ENCODE results near the gene TRIM9.

Gene TRIM9

DNA sequence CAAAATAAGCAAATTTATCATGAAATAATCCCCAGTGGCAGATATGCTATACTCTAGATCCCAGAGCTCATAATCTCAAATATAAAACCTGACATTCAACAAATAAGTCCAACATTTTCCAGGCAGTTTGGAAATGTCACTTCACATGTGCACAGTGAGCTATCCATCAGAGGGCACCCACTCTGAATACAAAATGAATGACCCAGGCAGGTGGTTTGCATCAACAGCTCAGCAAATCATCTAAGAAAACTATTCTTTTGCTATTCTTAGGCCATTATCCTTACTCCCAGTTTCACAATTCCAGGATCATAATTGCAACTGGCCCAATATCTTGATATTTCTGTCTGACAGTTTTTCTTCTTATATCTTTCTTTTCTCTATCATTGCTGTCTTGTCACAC is 38.5 kb downstream of the TRIM9 start:
- no peak for DNase-seq (ENCODE audit: low read depth)

GRCh38 chr14:51053157-51053556 is 41.7 kb downstream of the TRIM9 start:
- DNase-seq (ENCODE audit: low read depth) = no peak

DNA sequence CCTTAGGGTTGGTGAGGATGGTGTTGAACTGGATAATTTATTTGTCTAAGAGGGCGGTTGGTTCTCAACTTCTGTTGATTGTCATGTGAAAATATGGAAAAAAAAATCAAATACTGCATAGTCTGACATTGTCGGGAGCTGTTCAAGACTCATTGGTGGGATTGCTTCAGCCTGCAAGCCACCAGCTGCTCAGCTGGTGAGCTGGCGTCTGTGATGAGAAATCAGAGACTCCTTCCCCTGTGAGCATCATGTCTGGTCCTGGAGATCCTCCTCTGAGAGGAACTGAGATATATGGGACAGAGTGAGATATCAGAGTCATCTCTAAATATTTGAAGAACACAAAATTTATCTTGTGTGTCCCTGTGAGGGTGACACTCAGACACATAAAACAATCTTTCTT is 49.9 kb downstream of the TRIM9 start:
- no peak for DNase-seq (ENCODE audit: low read depth)

DNA sequence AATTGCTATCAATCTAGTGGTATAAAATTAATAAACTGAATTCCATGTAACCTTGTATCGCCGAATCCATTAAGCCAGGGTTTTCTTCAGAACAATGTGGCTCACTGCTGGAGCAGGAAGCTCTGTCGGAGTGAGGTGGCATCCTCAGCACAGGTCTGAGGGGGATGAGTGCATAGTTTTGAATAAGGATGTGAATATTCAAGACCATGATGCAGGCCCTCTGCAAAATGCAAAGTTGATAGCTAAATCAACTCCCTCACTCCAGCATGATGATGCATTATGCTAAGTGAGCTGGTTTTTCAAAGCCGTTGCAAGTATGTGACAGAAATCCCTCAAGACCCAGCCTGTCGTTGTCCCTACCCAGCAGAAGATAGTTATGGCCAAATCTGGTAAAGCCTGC is 53.0 kb downstream of the TRIM9 start:
- DNase-seq (ENCODE audit: low read depth) = no peak

GRCh38 chr14:51041108-51041531 is 53.8 kb downstream of the TRIM9 start:
- no peak for DNase-seq (ENCODE audit: low read depth)

DNA sequence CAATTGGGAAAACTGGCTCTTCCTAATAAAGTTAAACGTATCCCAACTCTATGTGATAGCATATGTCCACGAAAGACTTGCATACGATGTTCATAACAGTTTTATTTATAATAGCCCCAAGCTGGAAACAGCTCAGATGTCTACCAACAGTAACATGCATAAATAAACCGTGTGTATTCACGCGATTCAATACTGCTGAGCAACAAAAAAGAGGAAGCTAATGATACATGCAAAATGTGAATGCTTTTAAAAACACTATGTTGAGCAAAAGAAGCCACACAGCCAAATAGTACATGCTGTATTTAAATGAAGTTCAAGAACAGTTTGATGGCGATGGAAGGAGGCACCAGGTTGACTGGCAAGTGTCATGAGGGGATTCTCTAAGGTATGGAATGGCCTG is 55.7 kb downstream of the TRIM9 start:
- no peak for DNase-seq (ENCODE audit: low read depth)

DNA sequence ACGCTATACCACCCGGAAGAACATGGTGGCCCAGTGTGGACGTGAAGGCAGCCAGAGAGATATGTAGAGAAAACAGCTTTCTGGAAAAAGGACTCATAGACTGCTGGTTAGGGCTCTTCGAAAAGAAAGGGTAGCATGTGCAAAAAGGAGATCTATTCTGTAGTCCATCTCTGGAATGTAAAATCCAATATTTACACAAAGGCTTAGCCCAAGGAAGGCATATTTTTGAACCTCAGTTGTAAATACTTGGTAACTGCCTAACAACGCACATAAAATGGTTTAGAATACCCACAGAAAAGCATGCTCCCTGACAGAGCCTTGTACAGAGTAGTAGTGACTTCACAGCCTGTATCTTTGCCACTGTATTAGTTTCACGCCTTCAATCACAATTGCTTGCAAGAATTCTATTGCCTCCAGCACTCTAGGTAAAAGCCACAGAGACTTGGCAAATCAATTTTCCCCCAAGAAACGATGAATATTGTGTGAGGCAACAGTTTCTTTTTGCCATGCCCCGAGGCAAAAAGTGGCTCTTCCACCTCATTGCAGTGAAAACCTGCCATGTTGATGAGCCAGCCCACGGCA is 59.2 kb downstream of the TRIM9 start:
- no peak for DNase-seq (ENCODE audit: low read depth)

GRCh38 chr14:51028851-51029754 is 65.8 kb downstream of the TRIM9 start:
- DNase-seq (ENCODE audit: low read depth) = no peak

DNA sequence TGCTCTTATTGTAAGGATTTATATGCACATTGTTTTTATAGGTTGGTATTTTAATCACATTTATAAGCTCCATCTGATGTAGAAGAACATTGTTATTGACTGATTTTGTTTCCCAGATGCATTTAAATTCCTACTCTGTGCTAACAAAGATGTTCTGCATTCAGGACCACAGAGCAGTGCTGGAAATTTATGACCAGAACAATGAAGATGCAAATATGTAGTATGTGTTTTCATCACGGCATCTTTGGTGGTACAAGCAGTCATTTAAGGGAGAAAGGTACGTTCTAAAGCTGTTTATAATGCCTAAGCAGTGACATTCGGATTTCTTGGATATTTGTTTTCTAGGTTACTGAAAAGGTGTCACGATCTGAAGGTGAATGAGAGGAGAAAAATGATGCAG is 66.5 kb downstream of the TRIM9 start:
- no peak for DNase-seq (ENCODE audit: low read depth)

DNA sequence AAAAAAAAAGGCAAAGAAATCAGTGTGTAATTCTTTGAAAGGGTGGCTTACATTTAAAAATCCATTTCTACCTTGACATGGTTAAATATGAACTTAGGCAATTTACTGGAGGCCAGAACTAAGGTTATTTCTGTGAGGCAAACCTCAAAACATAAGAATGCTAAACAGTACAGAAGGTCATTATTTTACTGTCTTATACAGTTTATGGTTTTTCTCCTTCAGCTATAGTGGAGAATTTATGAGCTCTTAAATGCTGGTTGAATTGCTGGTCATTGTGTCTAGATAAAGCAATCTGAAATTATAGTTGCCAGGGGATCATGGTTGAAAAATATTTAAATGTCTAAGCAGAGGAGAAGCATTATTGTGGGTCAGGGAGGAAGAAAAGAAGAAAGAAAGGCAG is 70.5 kb downstream of the TRIM9 start:
- DNase-seq (ENCODE audit: low read depth) = no peak

- no peak for DNase-seq (ENCODE audit: low read depth)
These were observed 70.9 kb downstream of the TRIM9 start for GRCh38 chr14:51023964-51024363.

DNA sequence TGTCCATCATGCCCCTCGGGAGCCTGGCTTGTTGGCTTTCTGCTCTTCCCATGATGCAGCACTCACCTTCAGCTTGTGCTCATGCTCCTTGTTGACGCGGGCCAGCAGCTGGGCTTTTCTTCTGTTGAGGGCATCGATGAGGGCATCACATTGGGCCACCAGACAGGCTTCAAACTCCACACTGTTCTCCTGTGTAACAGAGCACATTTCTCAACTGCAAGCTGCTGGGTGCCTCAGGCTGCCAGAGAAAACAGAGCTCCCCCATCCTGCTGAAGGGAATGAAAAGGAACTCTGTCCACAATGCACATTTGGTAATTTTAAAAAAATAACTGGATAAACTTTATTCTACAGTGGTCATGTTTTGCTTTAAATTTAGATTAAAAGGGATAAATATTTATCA is 72.1 kb downstream of the TRIM9 start:
- DNase-seq (ENCODE audit: low read depth) = no peak

GRCh38 chr14:51020024-51020710 is 74.7 kb downstream of the TRIM9 start:
- DNase-seq (ENCODE audit: low read depth) = no peak

DNA sequence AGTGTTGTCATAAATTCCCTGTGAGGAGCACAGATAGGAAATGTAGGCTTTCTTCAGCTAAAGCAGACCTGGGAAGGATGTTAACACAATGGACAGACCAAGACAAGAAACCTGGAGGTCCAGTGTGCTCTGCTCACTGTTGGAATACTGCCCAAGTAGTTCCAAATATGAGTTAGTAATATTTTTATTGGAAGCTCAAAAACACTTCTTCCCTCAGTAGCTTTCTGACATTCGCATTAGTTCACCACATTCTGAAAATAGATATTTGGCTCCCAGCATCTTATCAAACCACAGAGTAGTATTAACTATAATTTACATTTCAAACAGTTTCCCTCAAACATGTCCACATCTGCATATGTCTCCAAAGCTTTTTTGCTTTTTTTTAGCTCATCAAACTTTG is 75.8 kb downstream of the TRIM9 start:
- DNase-seq (ENCODE audit: low read depth) = no peak

DNA sequence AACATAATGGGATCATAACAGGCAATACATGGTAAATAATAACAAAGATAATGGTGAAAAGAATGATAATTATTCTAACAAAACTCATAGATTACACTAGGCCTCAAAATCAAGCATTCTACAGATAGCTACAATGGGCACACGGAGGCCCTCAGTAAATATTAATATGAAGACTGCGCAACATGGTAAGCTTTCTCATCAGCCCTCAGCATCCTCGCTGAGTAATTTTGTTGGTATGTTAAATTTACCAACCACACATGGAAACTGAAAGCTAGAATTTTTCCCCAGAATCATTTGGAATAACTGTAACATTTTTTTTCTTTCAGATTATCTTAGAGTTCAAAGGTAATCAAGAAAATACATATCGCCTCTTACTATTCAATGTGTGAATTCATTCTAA is 76.4 kb downstream of the TRIM9 start:
- DNase-seq (ENCODE audit: low read depth) = no peak

GRCh38 chr14:51014625-51015024 is 80.3 kb downstream of the TRIM9 start:
- no peak for DNase-seq (ENCODE audit: low read depth)

DNA sequence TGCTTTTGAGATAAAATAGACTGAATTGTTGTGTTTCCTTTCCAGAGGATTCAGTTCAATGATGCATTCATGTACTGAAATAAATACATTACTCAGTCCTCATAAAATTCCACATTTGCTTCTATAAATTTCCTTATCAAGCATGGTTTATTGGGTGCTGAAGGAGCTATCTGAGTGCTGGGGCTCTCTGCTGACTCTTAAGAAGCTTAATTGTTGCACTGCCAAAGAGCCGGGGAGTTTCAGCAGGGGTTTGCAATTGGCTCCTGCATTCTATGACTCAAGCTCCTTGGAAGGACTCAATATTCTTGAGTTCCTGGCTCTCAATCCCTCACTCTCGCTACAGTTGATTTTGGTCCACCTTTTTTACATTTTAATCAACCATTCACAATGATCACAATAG is 80.8 kb downstream of the TRIM9 start:
- DNase-seq (ENCODE audit: low read depth) = no peak

DNA sequence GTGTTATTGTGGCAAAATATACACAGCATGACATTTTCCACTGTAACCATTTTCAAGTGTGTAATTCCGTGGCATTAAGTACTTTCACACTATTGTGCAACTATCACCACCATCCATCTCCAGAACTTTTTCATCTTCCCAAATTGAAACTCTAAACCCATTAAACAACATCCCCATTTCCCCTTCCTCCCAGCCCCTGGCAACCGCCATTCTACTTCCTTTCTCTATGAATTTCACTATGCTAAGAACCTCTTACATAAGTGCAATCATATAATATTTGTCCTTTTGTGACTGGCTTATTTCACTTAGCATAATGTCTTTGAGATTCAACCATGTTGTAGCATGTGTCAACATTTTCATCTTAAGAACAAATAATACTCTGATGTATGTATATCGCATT is 82.8 kb downstream of the TRIM9 start:
- no peak for DNase-seq (ENCODE audit: low read depth)

DNA sequence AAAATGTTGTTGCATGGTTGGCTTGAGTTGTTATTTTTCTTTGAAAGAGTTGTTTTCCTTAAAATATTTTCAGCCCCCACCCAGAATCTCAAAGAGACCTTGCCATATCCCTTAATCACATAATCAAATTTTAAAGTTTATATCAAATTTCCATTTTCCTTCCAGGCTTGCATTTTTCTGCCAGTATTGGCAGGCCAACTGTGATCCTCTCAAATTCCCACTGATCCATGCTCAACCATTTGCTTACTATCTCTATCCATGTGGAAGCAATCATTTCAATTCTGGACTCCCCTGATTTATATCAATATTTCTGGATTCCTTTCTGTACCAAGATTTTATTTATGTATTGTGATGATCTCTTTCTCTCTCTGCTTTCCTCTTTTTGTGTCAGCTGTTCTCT is 86.5 kb downstream of the TRIM9 start:
- DNase-seq (ENCODE audit: low read depth) = no peak

- DNase-seq (ENCODE audit: low read depth) = no peak
These were observed 88.1 kb downstream of the TRIM9 start for GRCh38 chr14:51006781-51007211.

DNA sequence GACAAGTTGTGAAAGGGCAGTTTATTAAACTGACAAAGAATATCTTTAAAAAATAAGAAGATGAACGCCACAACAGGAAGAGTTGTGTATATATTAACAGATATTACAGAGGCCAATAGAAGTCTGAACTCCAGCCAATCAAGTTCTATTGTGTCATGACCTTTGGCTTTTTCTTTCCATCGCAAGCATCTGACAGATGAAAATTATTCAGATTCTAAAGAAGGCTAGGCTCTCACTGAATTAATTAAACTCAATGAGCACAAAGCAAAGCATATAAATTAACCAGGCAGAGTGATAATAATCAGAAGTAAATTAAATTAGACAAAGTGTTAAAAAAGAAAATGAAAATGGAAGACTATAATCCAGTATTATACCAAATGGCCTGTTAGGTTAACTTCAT is 88.6 kb downstream of the TRIM9 start:
- DNase-seq (ENCODE audit: low read depth) = no peak

GRCh38 chr14:51004801-51005526 is 89.9 kb downstream of the TRIM9 start:
- DNase-seq (ENCODE audit: low read depth) = no peak
